HL-60 (cell line): ENCODE data around the gene MKI67.

Experiments
- DNase-seq, 2 experiments: peaks; one replicate each; pipeline ENCODE4 v3.0.0-alpha.2; 2010 to 2020; ENCODE audit warnings: low read depth in 1 of 2, low spot score in 1 of 2
- H3K27ac ChIP-seq: fragments of 250-450 bp; sonication (Bioruptor Pico); replicated peaks from 2 replicates; pipeline ENCODE4 v1.5.1; 2020; ENCODE audit warnings: mild to moderate bottlenecking, moderate library complexity
- H3K27me3 ChIP-seq: fragments of 250-450 bp; sonication (Bioruptor Pico); 2 replicates; pipeline ENCODE4 v1.5.1; 2021; ENCODE audit warnings: mild to moderate bottlenecking, moderate library complexity; ENCODE audit not compliant: insufficient read depth, poor library complexity, severe bottlenecking
- H3K4me3 ChIP-seq: replicated peaks from 2 replicates; pipeline ENCODE4 v1.5.1; 2011; ENCODE audit warnings: mild to moderate bottlenecking, control low read depth, low read length; ENCODE audit not compliant: insufficient read depth
- GABPA ChIP-seq: IDR thresholded peaks from 2 replicates; pipeline ENCODE4 v1.6.1; 2012; ENCODE audit warnings: low read depth
- POLR2AphosphoS5 ChIP-seq: IDR thresholded peaks from 2 replicates; pipeline ENCODE4 v1.6.1; 2012; ENCODE audit warnings: low read depth
- SPI1 ChIP-seq: IDR thresholded peaks from 2 replicates; pipeline ENCODE4 v1.6.1; 2012; ENCODE audit warnings: low read depth, mild to moderate bottlenecking, borderline replicate concordance
- TF ChIP-seq, protein P1 (sequence below): IDR thresholded peaks from one replicate; pipeline ENCODE4 v1.5.1; 2011; ENCODE audit warnings: low read length, control low read depth, inconsistent platforms; ENCODE audit not compliant: insufficient read depth
- TF ChIP-seq, protein P2 (sequence below): IDR thresholded peaks from 2 replicates; pipeline ENCODE4 v1.6.1; 2012; ENCODE audit warnings: low read depth; ENCODE audit not compliant: insufficient replicate concordance

Gene MKI67

DNA sequence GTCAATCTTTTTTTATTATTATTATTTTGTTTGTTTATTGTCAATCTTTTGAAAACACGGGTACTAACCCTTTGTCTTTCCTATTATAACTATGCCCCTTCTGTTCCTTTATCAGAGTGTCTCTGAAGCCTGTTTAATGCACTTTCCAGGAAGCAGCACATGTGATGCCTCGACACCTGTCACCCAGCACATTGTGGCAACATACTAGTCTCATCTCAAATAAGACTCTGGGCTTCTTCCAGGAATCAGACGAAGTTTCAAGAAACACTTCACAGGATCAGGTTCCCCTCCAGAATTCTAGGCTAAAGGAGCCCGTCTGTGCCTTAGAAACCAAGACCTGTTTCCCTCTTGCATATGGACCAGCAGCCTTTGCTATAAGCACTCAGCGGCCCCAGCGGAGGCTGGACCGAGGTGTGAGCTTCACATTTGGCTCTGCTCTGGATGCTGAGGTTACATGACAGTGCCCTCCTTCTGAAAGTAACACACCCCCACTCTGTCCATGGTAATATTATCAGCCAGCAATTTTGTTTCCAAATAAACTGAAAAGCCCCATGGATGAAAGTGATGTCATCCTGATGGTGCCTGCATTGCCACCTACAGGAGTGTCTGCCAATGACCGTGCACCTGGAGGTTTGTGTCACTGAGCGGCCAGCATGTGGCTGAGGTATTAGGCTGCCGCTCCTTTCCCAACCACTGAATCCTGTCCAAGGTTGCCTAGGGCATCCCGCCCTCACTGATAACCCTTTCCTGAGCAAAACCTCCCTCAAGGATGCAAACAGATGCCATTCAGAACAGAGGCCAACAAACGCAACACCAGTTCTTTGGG lies 38.1 kb downstream of the MKI67 start:
- no peaks in the 10 kb centered on the region for H3K27me3 ChIP-seq

DNA sequence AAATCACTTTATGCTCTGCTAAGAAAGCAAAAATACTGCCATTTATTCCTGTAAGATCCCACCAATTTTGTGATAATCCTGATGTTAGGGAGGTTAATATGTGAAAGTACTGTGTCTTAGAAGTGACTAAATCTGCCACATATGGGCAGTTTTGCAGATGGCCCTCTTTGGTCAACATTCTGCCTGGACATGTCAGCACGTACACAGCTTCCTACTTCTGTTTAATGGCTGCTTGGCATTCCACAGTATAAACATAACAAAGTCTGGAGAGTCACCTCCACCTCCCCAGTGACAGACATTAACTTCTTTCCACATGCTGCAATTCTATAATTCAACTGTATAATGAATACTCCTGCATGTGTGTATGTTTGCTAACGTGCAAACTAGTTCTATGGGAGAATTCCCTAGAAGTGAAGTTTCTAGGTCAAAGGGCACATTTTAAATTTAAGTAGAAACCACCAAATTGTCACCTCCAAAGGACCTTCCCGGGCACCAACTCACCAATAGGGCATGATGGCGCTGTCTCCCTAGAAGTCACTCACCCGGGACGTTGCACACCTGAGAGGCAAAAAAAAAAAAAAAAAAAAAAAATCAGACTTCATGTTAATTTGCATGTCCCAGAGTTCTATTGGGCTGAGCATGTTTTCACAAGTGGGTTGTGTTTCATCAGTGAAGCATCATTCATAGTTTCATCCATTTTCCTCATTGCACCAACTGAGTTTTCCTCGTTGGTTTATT lies 38.9 kb downstream of the MKI67 start:
- Histone ChIP-seq H3K27me3 (no peaks in the 10 kb centered on the region), H3K4me3 (no peak overlapping the region), H3K27ac (no peak overlapping the region)
- no peak for DNase-seq
- TF ChIP-seq, protein P1, sequence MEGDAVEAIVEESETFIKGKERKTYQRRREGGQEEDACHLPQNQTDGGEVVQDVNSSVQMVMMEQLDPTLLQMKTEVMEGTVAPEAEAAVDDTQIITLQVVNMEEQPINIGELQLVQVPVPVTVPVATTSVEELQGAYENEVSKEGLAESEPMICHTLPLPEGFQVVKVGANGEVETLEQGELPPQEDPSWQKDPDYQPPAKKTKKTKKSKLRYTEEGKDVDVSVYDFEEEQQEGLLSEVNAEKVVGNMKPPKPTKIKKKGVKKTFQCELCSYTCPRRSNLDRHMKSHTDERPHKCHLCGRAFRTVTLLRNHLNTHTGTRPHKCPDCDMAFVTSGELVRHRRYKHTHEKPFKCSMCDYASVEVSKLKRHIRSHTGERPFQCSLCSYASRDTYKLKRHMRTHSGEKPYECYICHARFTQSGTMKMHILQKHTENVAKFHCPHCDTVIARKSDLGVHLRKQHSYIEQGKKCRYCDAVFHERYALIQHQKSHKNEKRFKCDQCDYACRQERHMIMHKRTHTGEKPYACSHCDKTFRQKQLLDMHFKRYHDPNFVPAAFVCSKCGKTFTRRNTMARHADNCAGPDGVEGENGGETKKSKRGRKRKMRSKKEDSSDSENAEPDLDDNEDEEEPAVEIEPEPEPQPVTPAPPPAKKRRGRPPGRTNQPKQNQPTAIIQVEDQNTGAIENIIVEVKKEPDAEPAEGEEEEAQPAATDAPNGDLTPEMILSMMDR = no peak
- TF ChIP-seq POLR2AphosphoS5 = no peak
- no peak for TF ChIP-seq GABPA
- no peak for TF ChIP-seq SPI1
- TF ChIP-seq, protein P2, sequence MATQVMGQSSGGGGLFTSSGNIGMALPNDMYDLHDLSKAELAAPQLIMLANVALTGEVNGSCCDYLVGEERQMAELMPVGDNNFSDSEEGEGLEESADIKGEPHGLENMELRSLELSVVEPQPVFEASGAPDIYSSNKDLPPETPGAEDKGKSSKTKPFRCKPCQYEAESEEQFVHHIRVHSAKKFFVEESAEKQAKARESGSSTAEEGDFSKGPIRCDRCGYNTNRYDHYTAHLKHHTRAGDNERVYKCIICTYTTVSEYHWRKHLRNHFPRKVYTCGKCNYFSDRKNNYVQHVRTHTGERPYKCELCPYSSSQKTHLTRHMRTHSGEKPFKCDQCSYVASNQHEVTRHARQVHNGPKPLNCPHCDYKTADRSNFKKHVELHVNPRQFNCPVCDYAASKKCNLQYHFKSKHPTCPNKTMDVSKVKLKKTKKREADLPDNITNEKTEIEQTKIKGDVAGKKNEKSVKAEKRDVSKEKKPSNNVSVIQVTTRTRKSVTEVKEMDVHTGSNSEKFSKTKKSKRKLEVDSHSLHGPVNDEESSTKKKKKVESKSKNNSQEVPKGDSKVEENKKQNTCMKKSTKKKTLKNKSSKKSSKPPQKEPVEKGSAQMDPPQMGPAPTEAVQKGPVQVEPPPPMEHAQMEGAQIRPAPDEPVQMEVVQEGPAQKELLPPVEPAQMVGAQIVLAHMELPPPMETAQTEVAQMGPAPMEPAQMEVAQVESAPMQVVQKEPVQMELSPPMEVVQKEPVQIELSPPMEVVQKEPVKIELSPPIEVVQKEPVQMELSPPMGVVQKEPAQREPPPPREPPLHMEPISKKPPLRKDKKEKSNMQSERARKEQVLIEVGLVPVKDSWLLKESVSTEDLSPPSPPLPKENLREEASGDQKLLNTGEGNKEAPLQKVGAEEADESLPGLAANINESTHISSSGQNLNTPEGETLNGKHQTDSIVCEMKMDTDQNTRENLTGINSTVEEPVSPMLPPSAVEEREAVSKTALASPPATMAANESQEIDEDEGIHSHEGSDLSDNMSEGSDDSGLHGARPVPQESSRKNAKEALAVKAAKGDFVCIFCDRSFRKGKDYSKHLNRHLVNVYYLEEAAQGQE = no peak

More for the DNA sequence above, 38.1 kb downstream of the MKI67 start:
- H3K4me3 ChIP-seq = no peak overlapping the region
- H3K27ac ChIP-seq = no peak overlapping the region
- no peak for DNase-seq
- TF ChIP-seq, protein P1 = no peak

DNA sequence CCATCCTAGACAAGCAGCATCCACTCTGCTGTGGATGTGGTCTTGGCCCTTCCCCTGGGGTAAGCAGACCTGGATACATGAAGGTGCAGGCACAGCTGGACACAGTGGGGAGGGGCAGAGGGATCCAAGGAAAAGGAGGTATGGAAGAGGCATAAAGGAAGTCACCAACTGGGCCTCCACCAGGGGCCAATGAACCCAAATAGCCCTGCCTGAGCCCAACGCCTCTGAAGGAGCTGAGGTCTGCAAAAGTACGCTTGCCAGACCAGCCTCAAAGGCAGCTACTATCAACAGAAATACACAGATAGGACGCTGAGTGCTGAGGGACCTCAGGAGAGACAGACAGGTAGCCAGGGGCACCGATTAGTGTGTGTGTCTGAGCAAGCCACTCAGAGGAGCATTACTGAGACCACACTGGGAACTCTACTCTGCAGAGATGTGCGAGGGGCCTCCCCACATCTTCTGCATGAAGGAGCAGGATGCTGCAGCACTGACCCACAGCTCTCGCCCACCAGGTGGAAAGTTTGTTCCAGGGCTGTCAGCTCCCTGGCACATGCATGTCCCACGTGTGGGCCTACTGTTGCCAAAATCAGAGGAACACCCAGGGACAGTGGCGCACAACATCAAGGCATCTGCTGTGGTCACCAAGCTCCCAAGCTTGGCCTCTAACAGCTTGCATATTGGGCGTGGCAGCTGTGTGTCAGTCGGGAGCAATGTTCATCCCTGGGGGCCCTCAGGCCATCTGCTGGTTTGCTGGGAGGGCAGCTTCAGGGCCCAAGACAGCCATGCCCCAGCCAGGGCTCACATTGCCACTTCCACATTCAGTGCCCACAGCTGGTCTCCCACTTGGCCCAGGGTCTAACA lies 40.0 kb downstream of the MKI67 start:
- Histone ChIP-seq H3K4me3 (no peak overlapping the region), H3K27me3 (no peaks in the 10 kb centered on the region), H3K27ac (no peak overlapping the region)
- TF ChIP-seq, protein P1 = no peak
- TF ChIP-seq SPI1 (no peak), POLR2AphosphoS5 (no peak), GABPA (no peak)
- TF ChIP-seq, protein P2 = no peak
- no peak for DNase-seq
